GM23338 (cell line): ENCODE measurements around the gene CORO2A. TPM values are rescaled to one million over a fixed set of nuclear protein-coding genes. Genes with fewer than 3 reads are reported as not detected.
"Not testable (repeated sequence)": the region's sequence is repeated elsewhere in the genome, so short reads cannot be mapped to it uniquely, and the experiment has no call there.

ENCODE experiments used
- ATAC-seq: fragments of 200-7000 bp; cut with Tn5 transposase; 3 replicates; pipeline ENCODE4 v1.9.1; 2020
- DNase-seq: peaks from one replicate; pipeline ENCODE4 v3.0.0-alpha.2; 2015; ENCODE audit warnings: low spot score
- H2AFZ ChIP-seq: fragments of 200-600 bp; sonication (generic); 2 replicates; pipeline ENCODE4 v1.8.0; 2016; ENCODE audit warnings: antibody characterized with exemption, mild to moderate bottlenecking, moderate library complexity
- H3F3A ChIP-seq: fragments of 200-600 bp; sonication (generic); replicated peaks from 2 replicates; pipeline ENCODE4 v1.8.0; 2017; ENCODE audit warnings: antibody characterized with exemption, mixed run types, low read depth
- H3K27ac ChIP-seq: fragments of 200-600 bp; sonication (generic); 2 replicates; pipeline ENCODE4 v1.6.1; 2016; ENCODE audit warnings: low read depth
- H3K27me3 ChIP-seq: fragments of 200-600 bp; sonication (generic); 2 replicates; pipeline ENCODE4 v1.8.0; 2016; ENCODE audit warnings: mild to moderate bottlenecking, mixed run types, moderate library complexity; ENCODE audit not compliant: insufficient read depth
- H3K36me3 ChIP-seq: fragments of 200-600 bp; sonication (generic); 2 replicates; pipeline ENCODE4 v1.8.0; 2016; ENCODE audit warnings: mild to moderate bottlenecking; ENCODE audit not compliant: insufficient read depth
- H3K4me1 ChIP-seq: fragments of 200-600 bp; sonication (generic); 2 replicates; pipeline ENCODE4 v1.8.0; 2016; ENCODE audit warnings: mild to moderate bottlenecking, moderate library complexity; ENCODE audit not compliant: insufficient read depth
- H3K4me2 ChIP-seq: fragments of 200-600 bp; sonication (generic); 2 replicates; pipeline ENCODE4 v1.7.1; 2017; ENCODE audit warnings: mixed run types
- H3K4me3 ChIP-seq: fragments of 200-600 bp; sonication (generic); 2 replicates; pipeline ENCODE4 v1.6.1; 2016; ENCODE audit warnings: mixed run types
- H3K79me2 ChIP-seq: fragments of 200-600 bp; sonication (generic); replicated peaks from 2 replicates; pipeline ENCODE4 v1.8.0; 2017; ENCODE audit warnings: mild to moderate bottlenecking; ENCODE audit not compliant: insufficient read depth
- H3K9me2 ChIP-seq: fragments of 200-600 bp; sonication (generic); 2 replicates; pipeline ENCODE4 v1.8.0; 2017; ENCODE audit not compliant: insufficient read depth
- H4K20me1 ChIP-seq: fragments of 200-600 bp; sonication (generic); replicated peaks from 2 replicates; pipeline ENCODE4 v1.8.0; 2017; ENCODE audit warnings: mild to moderate bottlenecking; ENCODE audit not compliant: insufficient read depth
- H3K27ac Mint-ChIP-seq: 2 replicates; pipeline ENCODE4 v1.8.0; 2020; ENCODE audit warnings: inconsistent platforms, mild to moderate bottlenecking, moderate library complexity, mixed read lengths
- H3K27me3 Mint-ChIP-seq: 3 replicates; pipeline ENCODE4 v1.8.0; 2022; ENCODE audit warnings: low read depth, mild to moderate bottlenecking, moderate library complexity, mixed read lengths, inconsistent platforms; ENCODE audit not compliant: insufficient read depth, poor library complexity
- H3K36me3 Mint-ChIP-seq: 3 replicates; pipeline ENCODE4 v1.8.0; 2021; ENCODE audit warnings: low read depth, mild to moderate bottlenecking, inconsistent platforms, moderate library complexity, mixed read lengths
- H3K4me1 Mint-ChIP-seq: 3 replicates; pipeline ENCODE4 v1.8.0; 2020; ENCODE audit warnings: mild to moderate bottlenecking, inconsistent platforms, mixed read lengths
- H3K4me3 Mint-ChIP-seq: 3 replicates; pipeline ENCODE4 v1.8.0; 2021; ENCODE audit warnings: moderate library complexity, mild to moderate bottlenecking, inconsistent platforms, mixed read lengths
- H3K9me3 Mint-ChIP-seq: 3 replicates; pipeline ENCODE4 v1.8.0; 2020; ENCODE audit warnings: moderate library complexity, mild to moderate bottlenecking, inconsistent platforms, mixed read lengths
- CREB1 ChIP-seq: fragments of 250-450 bp; sonication (Bioruptor Pico); IDR thresholded peaks from 2 replicates; pipeline ENCODE4 v1.5.0; 2020; ENCODE audit warnings: low read depth, mild to moderate bottlenecking, moderate library complexity
- ETS1 ChIP-seq: IDR thresholded peaks from 2 replicates; pipeline ENCODE4 v1.6.1; 2016; ENCODE audit warnings: antibody characterized with exemption
- EZH2 ChIP-seq: fragments of 200-600 bp; sonication (generic); IDR thresholded peaks from one replicate; pipeline ENCODE4 v1.8.0; 2017; ENCODE audit warnings: antibody characterized with exemption, mild to moderate bottlenecking, low read depth; ENCODE audit not compliant: unreplicated experiment
- EZH2phosphoT487 ChIP-seq: fragments of 200-600 bp; sonication (generic); IDR thresholded peaks from one replicate; pipeline ENCODE4 v1.8.1; 2018; ENCODE audit warnings: antibody characterized with exemption; ENCODE audit not compliant: unreplicated experiment
- JUNB ChIP-seq: IDR thresholded peaks from one replicate; pipeline ENCODE4 v1.6.1; 2016; ENCODE audit warnings: antibody characterized with exemption; ENCODE audit not compliant: unreplicated experiment
- NANOG ChIP-seq: IDR thresholded peaks from 2 replicates; pipeline ENCODE4 v1.6.1; 2016; ENCODE audit warnings: antibody characterized with exemption, borderline replicate concordance
- REST ChIP-seq: IDR thresholded peaks from one replicate; pipeline ENCODE4 v1.6.1; 2018; ENCODE audit warnings: antibody characterized with exemption; ENCODE audit not compliant: unreplicated experiment
- STAT1 ChIP-seq: IDR thresholded peaks from one replicate; pipeline ENCODE4 v1.6.1; 2016; ENCODE audit warnings: antibody characterized with exemption; ENCODE audit not compliant: unreplicated experiment
- ZNF331 ChIP-seq: fragments of 250-450 bp; sonication (Bioruptor Pico); IDR thresholded peaks from 2 replicates; pipeline ENCODE4 v1.5.0; 2020; ENCODE audit warnings: low read depth, mild to moderate bottlenecking, moderate library complexity
- ZNF462 ChIP-seq: fragments of 250-450 bp; sonication (Bioruptor Pico); IDR thresholded peaks from 2 replicates; pipeline ENCODE4 v1.5.0; 2020; ENCODE audit warnings: mild to moderate bottlenecking, moderate library complexity
- polyA plus RNA-seq: library from polyadenylated mRNA; unstranded; fragments of >200 nt; fragmentation: Nextera tagmentation; extraction: Ambion mirVana; gene quantifications from 2 replicates; pipeline ENCODE4 v1.2.1, GENCODE V29; 2016
- total RNA-seq: library from RNA; depleted of rRNA; stranded (reverse); fragments of >200 nt; shearing (Covaris generic); gene quantifications from 2 replicates; pipeline ENCODE4 v1.2.3, GENCODE V29; 2014

Gene CORO2A
- total and polyA plus RNA-seq, 2 experiments from 2014 or later: 12.9 to 27.6 TPM

- H3K79me2 ChIP-seq, H3K27me3 ChIP-seq, H3K9me3 Mint-ChIP-seq, H2AFZ ChIP-seq, H3K4me3 ChIP-seq, H3K4me2 ChIP-seq, H3K27me3 Mint-ChIP-seq, H3K36me3 ChIP-seq, H3K27ac Mint-ChIP-seq, H3K27ac ChIP-seq, H4K20me1 ChIP-seq, H3K9me2 ChIP-seq, H3K4me1 ChIP-seq, H3F3A ChIP-seq, H3K4me3 Mint-ChIP-seq: not testable (repeated sequence)
- ATAC-seq (peak; percentile 60), DNase-seq (peak; percentile 77)
- H3K4me1 Mint-ChIP-seq: peaks cover 23% of the 10 kb centered on the region
- peak; percentile 12; the same call in 1 of the 2 replicates for TF ChIP-seq NANOG
- peaks cover 21% of the 10 kb centered on the region; the same call in 2 of the 3 replicates for H3K36me3 Mint-ChIP-seq
Measured at GRCh38 chr9:98076514-98076890, 115.9 kb downstream of the CORO2A start.

- no peaks in the 10 kb centered on the region for H3K9me2 ChIP-seq
- no peak overlapping the region for H2AFZ ChIP-seq
- H3K4me2 ChIP-seq: no peak overlapping the region
- H3F3A ChIP-seq: 0 out of 2 replicates have a peak, but pooled peaks cover 9% of the 10 kb centered on the region
- Mint-ChIP-seq H3K4me3 (no peak overlapping the region), H3K27ac (no peak overlapping the region), H3K9me3 (no peaks in the 10 kb centered on the region), H3K27me3 (peaks cover 1% of the 10 kb centered on the region), H3K4me1 (peaks cover 23% of the 10 kb centered on the region), H3K36me3 (peaks cover 13% of the 10 kb centered on the region; the same call in 2 of the 3 replicates)
- H3K27me3 ChIP-seq: no peaks in the 10 kb centered on the region
- ATAC-seq: no peak
- H3K79me2 ChIP-seq: no peaks in the 10 kb centered on the region; the same call in 1 of the 2 replicates
- no peak overlapping the region for H3K27ac ChIP-seq
- H3K4me3 ChIP-seq: no peak overlapping the region
- peak; percentile 26 for DNase-seq
- H4K20me1 ChIP-seq: no peaks in the 10 kb centered on the region; the same call in none of the 2 replicates
- H3K4me1 ChIP-seq: peaks cover 10% of the 10 kb centered on the region
- H3K36me3 ChIP-seq: no peaks in the 10 kb centered on the region
- TF ChIP-seq ZNF331 (no peak), EZH2 (no peak), ETS1 (no peak), JUNB (no peak), ZNF462 (CRISPR knock-in tag) (no peak), REST (no peak), CREB1 (no peak), STAT1 (no peak), EZH2phosphoT487 (no peak)
Measured at GRCh38 chr9:98075332-98075805, 117.1 kb downstream of the CORO2A start.
